ENCODE measurements around the gene NCK1.

DNA sequence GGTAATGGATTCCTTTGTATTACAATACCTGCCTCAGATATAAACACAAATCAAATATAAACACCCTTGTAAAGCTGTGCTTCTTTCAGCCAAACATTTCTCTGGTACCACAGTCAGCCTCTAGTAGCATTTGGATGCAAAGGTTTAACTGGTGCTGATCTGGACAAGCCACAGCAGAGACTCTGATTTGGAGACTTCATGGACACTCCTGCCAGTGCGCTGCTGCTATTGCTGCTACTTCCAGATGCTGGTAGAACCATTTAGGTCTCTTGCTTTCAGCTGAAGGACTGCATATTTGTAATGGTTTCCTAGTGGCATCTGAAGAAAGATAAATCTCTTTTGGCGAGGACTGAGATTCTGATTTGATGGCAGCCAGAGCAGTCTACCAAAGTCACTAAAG is 36.9 kb downstream of the NCK1 start:
- TF ChIP-seq ISL1 (CRISPR knock-in tag; IDR thresholded peaks at IDR 0.05) = no peak
- no peak for TF ChIP-seq GLIS3 (CRISPR knock-in tag; IDR thresholded peaks at IDR 0.05)
- no peak for TF ChIP-seq ARNTL (CRISPR knock-in tag; IDR thresholded peaks at IDR 0.05; ENCODE audit: borderline replicate concordance, low read depth)
- TF ChIP-seq, protein P1, sequence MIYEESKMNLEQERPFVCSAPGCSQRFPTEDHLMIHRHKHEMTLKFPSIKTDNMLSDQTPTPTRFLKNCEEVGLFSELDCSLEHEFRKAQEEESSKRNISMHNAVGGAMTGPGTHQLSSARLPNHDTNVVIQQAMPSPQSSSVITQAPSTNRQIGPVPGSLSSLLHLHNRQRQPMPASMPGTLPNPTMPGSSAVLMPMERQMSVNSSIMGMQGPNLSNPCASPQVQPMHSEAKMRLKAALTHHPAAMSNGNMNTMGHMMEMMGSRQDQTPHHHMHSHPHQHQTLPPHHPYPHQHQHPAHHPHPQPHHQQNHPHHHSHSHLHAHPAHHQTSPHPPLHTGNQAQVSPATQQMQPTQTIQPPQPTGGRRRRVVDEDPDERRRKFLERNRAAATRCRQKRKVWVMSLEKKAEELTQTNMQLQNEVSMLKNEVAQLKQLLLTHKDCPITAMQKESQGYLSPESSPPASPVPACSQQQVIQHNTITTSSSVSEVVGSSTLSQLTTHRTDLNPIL (CRISPR knock-in tag; IDR thresholded peaks at IDR 0.05; ENCODE audit: low read depth) = no peak
- TF ChIP-seq, protein P2, sequence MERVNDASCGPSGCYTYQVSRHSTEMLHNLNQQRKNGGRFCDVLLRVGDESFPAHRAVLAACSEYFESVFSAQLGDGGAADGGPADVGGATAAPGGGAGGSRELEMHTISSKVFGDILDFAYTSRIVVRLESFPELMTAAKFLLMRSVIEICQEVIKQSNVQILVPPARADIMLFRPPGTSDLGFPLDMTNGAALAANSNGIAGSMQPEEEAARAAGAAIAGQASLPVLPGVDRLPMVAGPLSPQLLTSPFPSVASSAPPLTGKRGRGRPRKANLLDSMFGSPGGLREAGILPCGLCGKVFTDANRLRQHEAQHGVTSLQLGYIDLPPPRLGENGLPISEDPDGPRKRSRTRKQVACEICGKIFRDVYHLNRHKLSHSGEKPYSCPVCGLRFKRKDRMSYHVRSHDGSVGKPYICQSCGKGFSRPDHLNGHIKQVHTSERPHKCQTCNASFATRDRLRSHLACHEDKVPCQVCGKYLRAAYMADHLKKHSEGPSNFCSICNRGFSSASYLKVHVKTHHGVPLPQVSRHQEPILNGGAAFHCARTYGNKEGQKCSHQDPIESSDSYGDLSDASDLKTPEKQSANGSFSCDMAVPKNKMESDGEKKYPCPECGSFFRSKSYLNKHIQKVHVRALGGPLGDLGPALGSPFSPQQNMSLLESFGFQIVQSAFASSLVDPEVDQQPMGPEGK (CRISPR knock-in tag; IDR thresholded peaks at IDR 0.05; ENCODE audit: borderline replicate concordance) = no peak
- TF ChIP-seq ZFP3 (CRISPR knock-in tag; IDR thresholded peaks at IDR 0.05) = no peak
- TF ChIP-seq SNAI2 (CRISPR knock-in tag; IDR thresholded peaks at IDR 0.05) = no peak
- no peak for TF ChIP-seq ZFP30 (CRISPR knock-in tag; IDR thresholded peaks at IDR 0.05)
- TF ChIP-seq OSR1 (CRISPR knock-in tag; IDR thresholded peaks at IDR 0.05) = no peak
- TF ChIP-seq, protein P3, sequence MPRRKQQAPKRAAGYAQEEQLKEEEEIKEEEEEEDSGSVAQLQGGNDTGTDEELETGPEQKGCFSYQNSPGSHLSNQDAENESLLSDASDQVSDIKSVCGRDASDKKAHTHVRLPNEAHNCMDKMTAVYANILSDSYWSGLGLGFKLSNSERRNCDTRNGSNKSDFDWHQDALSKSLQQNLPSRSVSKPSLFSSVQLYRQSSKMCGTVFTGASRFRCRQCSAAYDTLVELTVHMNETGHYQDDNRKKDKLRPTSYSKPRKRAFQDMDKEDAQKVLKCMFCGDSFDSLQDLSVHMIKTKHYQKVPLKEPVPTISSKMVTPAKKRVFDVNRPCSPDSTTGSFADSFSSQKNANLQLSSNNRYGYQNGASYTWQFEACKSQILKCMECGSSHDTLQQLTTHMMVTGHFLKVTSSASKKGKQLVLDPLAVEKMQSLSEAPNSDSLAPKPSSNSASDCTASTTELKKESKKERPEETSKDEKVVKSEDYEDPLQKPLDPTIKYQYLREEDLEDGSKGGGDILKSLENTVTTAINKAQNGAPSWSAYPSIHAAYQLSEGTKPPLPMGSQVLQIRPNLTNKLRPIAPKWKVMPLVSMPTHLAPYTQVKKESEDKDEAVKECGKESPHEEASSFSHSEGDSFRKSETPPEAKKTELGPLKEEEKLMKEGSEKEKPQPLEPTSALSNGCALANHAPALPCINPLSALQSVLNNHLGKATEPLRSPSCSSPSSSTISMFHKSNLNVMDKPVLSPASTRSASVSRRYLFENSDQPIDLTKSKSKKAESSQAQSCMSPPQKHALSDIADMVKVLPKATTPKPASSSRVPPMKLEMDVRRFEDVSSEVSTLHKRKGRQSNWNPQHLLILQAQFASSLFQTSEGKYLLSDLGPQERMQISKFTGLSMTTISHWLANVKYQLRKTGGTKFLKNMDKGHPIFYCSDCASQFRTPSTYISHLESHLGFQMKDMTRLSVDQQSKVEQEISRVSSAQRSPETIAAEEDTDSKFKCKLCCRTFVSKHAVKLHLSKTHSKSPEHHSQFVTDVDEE (CRISPR knock-in tag; IDR thresholded peaks at IDR 0.05) = no peak
- TF ChIP-seq TOX (CRISPR knock-in tag; IDR thresholded peaks at IDR 0.05; ENCODE audit: borderline replicate concordance) = no peak
- no peak for TF ChIP-seq RARB (CRISPR knock-in tag; IDR thresholded peaks at IDR 0.05)
- no peak for TF ChIP-seq BACH2 (CRISPR knock-in tag; IDR thresholded peaks at IDR 0.05; ENCODE audit: borderline replicate concordance)
- no peak for TF ChIP-seq ESRRG (CRISPR knock-in tag; IDR thresholded peaks at IDR 0.05)
